Muscle of arm (tissue), 12 donors: Measurements from ENCODE around the gene OTUD1. TPM values are rescaled to one million over a fixed set of nuclear protein-coding genes. Genes with fewer than 3 reads are reported as not detected.
A peak's percentile ranks its signal among the peaks of the same experiment; 100 is the strongest.

Experiments
- DNase-seq: peaks from one replicate; pipeline ENCODE4 v3.0.0-alpha.2; 2013
- polyA plus RNA-seq, 12 donors: library from polyadenylated mRNA; unstranded; fragments of 120-200 nt; gene quantifications; one replicate each; pipeline ENCODE4 v1.2.1, GENCODE V29; 2013; ENCODE audit not compliant: insufficient read length in 12 of 12

The OTUD1 gene
- polyA plus RNA-seq, 12 donors, result 11.7 to 440 (median 54.3) TPM

DNA sequence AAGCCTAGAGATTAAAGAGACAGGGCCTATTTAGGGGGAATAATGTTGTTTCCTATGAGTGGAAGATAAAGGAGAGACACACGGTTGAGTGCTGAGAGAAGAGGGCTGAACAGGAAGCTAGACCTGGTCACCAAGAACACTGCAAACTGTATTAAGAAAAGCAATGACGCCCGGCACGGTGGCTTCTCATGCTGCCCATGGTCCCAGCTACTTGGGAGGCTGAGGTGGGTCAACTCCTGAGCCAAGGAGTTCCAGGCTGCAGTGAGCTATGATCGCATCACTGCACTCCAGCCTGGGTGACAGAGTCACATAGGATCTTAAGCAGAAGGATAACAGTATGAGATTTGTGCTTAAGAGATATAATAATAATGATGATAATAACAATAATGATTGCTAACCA, 19.7 kb upstream of the OTUD1 start:
- no peak for DNase-seq

DNA sequence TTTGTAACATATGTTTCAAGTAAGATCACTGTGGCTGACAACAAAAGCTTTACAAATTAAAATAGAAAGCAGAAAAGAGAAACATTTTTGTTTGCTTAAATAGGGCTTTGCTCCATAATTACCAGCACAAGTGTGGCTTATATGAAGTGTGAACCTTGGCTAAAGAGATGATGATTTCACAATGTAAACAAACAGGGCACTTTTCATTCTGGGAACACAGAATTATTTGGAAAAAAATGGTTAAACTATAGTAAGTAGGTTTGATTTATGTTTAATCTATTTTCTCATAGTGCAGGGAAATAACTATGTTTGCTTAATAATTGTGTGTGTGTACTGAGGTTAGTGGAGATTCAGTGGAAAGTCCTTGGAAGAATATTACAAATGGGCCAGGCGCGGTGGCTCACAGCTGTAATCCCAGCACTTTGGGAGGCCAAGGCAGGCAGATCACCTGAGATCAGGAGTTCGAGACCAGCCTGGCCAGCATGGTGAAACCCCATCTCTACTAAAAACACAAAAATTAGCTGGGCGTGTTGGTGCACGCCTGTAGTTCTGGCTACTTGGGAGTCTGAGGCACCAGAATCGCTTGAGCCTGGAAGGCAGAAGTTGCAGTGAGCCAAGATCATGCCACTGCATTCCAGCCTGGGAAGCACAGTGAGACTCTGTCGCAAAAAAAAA, 19.1 kb upstream of the OTUD1 start:
- DNase-seq, result no peak

DNA sequence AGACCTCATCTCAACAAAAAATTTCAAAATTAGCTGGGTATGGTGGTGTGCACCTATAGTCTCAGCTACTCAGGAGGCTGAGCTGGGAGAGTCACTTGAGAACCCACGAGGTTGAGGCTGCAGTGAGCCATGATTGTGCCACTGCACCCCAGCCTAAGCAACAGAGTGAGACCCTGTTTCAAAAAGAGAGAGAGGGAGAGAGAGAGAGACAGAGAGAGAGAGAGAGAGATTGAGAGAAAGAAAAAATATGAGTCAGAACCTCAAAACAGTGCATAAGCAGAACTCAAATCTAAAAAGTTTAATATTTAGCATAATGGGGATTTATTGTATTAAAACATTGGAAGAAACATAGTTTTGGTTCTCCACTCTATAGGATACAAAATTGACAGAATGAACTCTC, 17.5 kb upstream of the OTUD1 start:
- DNase-seq, result no peak

DNA sequence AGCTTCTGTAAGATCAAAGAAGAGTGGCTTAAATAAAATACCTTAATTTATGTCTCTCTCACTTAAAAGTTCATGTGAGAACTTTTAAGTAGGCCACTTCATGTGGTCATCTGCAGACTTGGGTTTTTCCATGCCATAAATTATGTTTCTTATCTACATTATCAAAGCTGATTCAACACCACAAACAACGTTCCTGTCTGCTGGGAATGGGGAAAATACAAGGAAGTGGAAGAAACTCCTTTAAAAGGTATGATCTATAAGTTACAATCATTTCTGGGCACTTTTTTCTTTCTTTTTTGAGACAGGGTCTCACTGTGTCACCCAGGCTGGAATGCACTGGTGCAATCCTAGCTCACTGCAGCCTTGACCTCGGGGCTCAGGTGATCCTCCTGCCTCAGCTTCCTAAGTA, 16.9 kb upstream of the OTUD1 start:
- no peak for DNase-seq

DNA sequence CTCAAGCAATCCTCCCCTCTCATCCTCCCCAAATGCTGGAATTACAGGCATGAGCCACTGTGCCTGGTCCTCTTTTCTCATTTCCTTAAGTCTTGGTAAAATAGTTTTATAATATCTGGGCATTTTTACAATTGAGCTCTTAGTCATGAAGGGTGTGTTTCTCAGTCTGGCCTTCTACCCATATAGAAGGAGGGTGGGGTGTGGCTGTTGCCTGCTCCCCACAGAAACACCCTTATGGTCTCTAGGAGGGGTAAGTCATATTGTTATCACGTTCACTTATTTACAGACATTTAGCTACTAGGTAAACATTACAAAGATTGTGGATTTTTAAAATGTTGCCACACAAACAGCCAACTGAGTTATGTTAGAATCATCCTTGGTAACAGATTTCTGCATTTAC, 6.7 kb upstream of the OTUD1 start:
- DNase-seq, result no peak

DNA sequence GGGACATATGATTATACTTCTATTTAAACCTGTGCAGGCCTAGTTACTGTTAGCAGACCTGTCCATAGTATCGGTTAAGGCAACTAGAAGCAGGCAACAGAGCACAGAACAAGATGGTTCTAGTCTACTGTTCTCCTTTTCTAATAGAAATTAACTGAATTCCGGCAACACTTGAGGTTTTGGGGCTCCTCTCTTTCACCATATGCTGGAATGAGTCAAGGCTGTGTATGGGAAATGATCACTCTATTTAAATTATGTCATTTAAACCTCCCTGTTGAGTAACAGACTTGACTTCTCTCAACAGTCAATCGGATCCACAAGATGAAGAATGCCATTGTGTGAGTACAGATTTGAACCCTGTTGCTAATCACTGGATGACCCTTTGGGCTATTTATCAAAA, 6.2 kb upstream of the OTUD1 start:
- no peak for DNase-seq

DNA sequence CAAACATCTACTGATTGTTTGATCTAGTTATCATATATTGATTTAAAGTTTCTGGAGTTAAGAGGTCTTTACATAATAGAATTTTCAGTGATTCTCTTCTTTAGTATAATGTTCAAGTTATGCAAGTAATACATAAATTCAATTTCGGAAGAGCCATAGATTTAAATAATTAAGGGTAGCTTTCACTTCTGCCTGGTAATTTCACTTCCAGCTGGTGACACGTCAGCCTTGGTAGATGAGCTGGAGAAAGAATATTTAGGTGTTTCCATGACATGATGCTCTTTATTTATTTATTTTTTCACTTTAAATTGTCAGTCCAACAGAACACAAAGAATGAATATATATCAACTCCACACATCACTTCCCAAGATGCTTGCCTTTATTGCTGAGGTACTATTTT, 5.2 kb upstream of the OTUD1 start:
- DNase-seq, result no peak

DNA sequence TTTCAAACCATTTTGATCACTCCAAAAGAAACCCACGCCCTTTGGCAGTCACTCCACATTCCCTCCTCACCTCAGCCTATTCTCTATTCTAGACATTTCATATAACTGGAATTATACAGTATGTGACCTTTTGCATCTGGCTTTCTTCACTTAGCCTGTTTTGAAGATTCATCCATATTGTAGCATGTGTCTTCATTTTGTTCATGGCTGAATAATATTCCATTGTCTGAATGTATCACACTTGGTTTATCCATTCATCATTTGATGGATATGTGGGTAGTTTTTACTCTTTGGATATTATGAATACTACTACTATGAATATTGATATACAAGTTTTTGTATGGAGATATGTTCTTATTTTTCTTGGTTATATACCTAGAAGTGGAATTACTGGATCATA, 3.5 kb upstream of the OTUD1 start:
- no peak for DNase-seq

DNA sequence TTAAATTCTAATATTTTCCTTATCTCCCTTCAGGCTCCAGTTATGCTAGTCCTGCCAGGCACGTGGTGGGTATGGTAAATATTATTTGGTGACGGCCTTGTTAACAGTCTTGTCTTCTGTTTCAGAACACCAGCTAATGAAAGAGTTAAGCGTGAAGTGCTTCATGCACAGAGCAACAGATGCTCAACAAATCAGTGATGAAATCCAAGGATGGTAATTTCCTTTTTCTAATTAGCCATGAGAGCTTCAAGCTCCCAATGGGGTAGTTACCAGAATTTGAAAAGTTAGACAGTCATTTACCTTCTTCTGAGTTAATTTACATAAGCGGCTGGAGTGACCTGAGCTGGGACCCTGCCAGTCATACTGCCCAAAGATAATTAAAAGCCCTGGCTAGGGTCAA, 1.9 kb upstream of the OTUD1 start:
- no peak for DNase-seq

DNA sequence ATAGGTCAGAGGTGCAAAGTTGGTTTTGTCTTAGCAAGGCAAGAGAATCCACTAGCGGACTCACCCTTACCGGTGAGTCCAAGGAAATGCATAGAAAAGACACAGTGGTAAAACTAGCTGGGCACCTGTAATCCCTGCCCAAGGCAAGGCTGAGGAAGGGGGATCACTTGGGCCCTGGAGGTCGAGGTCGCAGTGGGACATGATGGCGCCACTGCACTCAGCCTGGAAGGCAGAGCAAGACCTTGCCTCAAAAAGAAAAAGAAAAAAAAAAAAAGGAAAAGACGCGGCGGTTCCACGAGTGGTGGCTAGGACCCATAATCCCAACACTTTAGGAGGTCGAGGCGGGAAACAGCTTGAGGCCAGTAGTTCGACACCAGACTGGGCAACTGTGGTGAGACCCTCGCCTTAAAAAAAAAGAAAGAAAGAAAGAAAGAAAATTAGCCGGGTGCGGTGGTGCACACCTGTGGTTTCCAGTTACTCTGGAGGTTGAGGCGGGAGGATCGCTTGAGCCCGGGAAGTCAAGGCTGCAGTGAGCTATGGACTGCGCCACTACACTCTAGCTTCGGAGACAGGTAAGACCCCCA, 820 bp upstream of the OTUD1 start:
- DNase-seq, result no peak

DNA sequence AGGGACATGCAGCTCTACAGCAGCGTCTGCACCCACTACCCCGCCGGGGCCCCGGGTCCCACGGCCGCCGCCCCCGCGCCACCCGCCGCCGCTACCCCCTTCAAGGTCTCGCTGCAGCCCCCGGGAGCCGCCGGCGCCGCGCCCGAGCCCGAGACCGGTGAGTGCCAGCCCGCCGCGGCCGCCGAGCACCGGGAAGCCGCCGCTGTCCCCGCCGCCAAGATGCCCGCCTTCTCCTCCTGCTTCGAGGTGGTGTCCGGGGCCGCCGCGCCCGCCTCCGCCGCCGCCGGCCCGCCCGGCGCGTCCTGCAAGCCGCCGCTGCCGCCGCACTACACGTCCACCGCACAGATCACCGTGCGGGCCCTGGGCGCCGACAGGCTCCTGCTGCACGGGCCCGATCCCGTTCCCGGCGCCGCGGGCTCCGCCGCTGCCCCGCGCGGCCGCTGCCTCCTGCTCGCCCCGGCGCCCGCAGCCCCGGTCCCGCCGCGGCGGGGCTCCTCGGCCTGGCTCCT, 631 bp downstream of the OTUD1 start:
- DNase-seq, result no peak

DNA sequence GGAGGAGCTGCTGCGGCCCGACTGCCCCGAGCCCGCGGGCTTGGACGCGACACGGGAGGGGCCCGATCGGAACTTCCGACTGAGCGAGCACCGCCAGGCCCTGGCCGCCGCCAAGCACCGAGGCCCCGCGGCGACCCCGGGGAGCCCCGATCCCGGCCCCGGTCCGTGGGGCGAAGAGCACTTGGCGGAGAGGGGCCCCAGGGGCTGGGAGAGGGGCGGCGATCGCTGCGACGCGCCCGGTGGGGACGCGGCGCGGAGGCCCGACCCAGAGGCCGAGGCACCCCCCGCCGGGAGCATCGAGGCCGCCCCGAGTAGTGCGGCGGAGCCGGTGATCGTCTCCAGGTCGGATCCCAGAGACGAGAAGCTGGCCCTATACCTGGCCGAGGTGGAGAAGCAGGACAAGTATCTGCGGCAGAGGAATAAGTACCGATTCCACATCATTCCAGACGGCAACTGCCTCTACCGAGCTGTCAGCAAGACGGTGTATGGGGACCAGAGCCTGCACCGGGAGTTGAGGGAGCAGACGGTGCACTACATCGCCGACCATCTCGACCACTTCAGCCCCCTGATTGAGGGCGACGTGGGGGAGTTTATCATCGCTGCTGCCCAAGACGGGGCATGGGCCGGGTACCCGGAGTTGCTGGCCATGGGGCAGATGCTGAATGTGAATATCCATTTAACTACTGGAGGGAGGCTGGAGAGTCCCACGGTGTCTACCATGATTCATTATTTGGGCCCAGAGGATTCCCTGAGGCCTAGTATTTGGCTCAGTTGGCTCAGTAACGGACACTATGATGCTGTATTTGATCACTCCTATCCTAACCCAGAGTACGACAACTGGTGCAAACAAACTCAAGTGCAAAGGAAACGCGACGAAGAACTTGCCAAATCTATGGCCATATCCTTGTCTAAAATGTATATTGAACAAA, 1.4 kb downstream of the OTUD1 start:
- DNase-seq, result peak; percentile 30

DNA sequence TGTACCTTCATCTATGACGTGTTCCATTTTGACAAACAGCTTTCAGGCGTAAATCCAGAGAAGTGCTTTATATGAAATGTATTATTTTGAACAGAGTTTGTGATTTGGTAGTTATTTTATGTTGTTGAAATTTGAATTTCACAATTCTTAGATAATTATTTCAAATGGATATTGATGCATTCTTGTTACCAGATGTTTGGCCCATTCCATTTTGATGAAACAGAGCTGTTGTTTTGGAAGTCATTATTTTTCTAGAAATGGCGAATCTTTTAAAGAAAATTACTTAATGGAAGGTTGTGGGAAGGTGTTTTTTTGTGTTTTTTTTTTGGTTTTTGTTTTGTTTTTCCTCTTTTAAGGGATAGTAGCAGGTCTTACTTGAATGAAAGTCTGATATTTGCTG, 2.4 kb downstream of the OTUD1 start:
- DNase-seq, result no peak

DNA sequence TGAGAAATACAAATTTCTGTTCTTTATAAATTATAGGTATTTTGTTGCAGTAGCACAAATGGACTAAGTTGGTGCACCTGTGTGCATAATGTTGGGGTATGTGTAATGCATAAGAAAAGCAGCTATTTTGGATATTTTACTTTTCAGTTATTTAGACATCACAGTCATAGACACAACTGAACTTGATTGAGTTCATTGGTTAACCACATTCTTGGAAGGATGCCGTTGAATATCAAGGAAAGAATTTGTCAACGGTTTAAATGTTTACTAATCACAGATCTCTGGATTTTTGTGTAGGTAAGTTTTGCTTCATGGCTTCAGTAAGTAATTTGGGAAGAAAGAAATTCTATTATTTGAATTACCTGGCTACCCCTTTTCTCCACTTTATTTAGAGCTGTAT, 4.1 kb downstream of the OTUD1 start:
- no peak for DNase-seq

DNA sequence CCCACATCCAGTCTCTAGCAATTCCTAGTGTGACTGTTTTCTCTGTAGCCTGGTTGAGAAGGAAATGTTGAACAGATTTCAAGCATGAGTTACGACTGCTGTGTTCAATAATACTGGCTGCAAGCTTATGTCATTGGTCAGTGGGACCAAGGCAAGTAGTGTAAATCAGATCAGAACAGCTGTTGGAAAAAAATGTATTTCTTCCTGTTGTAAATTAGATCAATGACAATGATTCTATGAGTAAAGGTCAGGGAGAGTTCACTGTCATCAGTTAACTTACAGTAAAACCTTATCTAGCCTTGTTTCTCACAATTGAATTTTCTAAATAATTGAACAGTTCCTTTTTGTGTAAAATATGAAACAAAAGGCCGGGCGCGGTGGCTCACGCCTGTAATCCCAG, 6.7 kb downstream of the OTUD1 start:
- no peak for DNase-seq

DNA sequence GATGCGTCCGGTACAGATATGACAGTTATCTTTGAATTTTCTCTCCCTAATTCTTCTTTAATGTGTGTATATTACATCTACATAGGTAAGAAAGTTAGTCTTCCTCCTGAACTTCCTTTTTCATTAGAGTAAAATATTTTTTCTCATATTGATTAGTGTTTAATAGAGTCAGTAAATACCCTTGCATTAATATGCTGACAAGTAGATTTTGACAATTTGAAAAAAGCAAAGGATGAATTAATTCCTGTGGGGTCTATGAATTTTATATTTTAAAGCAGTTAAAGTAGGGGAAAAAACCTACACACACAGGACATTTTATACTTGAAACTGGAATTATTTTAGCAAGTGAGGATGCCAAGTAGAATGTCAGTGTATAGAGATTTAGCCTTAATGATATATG, 9.4 kb downstream of the OTUD1 start:
- DNase-seq, result no peak

DNA sequence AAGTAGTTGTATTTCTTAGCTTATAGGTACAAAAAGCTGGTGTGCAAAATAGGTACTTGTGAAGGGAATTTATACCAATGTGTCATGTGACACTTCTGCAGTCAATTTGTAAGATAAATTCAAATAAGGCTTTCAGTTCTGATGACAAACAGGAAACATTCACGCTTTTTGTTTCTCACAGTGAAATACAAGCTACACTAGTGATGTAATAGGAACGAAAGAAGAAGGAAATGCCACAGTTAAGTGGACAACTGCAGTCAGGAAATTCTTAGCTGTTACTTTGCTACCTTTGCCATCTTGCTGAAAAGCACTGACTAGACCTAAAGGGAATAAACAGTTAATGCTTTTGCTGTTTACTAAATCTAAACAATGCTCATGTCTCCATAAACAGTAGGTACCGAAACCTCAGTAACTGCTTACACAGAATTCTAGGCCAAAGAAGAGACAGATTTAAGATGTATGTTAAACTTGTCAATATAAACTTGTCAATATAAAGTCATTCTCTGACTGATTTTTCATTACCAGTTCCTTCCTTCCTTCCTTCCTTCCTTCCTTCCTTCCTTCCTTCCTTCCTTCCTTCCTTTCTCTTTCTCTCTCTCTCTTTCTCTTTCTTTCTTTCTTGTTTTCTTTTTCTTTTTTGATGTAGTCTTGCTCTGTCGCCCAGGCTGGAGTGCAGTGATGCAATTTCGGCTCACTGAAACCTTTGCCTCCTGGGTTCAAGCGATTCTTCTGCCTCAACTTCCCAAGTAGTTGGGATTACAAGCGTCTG, 10.1 kb downstream of the OTUD1 start:
- DNase-seq, result no peak

DNA sequence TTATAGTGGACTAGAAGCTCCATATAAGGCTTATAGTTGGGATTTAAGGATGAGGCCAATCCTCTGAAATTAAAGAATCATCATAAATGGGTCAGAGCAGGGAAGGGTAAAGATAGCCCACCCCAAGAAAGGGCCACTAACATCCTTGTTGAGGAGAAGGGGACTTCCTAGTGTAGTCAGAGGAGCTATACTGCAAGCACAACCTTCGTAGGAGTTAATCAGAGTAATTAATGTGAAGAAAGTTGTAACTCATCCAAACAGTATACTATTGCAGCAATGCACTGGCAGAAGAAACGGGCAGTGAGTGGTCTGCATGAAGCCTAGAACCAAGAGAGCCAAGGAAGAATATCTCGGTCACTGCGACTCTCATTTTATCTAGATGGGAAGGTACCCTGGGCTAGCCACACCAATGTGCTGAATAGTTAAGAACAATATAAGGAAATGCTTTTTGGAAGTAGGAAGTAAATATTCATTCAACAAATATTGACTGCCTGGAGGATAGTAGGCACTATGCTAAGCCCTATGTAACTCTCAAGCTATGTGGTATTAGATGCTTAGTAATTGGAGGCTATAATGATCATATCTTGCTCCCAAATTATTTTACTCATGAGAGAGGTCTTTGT, 13.3 kb downstream of the OTUD1 start:
- DNase-seq, result no peak

DNA sequence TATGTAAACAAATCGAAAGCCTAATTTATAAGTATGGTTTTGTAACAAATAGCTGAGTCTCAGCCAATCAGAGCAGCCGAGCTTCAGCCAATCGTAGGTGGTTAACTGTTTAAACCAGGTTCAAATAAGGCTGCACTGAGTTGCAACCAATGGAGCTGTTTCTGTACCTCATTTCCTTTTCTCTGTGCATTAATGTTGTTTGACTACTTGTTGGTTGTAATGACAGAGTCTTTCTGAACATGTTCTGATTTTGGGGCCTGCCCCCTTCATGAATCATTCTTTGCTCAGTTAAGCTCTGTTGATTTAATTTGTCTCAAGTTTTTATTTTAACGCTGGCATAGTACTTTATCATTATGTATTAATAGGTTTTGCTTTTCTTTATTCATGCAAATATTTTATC, 14.6 kb downstream of the OTUD1 start:
- no peak for DNase-seq

DNA sequence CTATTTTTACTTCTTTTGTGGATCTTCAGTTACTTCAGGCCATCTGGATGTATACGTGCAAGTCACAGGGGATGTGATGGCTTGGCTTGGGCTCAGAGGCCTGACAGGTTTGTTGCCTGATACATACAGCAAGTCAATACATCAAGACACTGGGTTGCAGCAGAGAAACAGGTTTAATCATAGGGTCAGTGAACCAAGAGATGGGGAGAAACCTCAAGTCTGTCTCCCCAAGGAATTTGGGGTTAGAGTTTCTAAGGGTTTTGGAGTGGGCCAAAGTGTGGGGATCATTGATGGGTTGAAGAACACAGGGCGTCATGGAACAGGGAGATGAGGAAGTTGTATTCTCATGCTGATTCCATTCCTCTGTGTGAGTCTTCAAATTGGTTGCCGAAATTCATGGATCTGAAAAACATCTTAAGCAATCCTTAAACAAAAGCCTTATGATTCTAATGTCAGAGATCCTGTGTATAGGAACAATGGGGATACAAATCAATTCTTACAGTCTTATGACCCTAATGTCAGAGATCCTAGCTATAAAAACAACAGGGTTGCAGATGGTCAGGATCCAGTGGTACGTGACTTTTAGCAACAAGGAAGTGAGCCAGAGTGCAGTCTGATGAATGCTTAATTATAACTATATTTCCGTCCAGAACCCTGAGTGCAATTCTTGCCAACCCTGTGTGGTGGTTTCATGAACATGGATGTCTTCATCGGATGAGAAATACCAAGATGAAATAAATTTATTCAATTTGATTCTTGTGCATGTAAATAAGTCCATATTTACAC, 18.9 kb downstream of the OTUD1 start:
- DNase-seq, result no peak
